ENCODE results near the gene CDCA8. TPM values are rescaled to one million over a fixed set of nuclear protein-coding genes. Genes with fewer than 3 reads are reported as not detected.

CDCA8 gene
- total and polyA plus RNA-seq, 2 of the 13 experiments (the other 11 are each of a cell fraction or from before 2014, with no cell fraction given) = 24.1 to 38.6 TPM

- TF ChIP-seq ZNF407 (CRISPR knock-in tag; IDR thresholded peaks at IDR 0.05; ENCODE audit: not compliant biosample characterization) (no peak), TBP (CRISPR knock-in tag; IDR thresholded peaks at IDR 0.05) (no peak), SOX6 (IDR thresholded peaks at IDR 0.05) (no peak), SOX6 (CRISPR knock-in tag; IDR thresholded peaks at IDR 0.05) (0 out of 2 replicates have a peak, but pooled peaks have one; percentile 7), HCFC1 (IDR thresholded peaks at IDR 0.05; ENCODE audit: low read depth, low read length) (no peak), TBX3 (IDR thresholded peaks at IDR 0.05; ENCODE audit: borderline replicate concordance) (no peak), THRA (CRISPR knock-in tag; IDR thresholded peaks at IDR 0.05; ENCODE audit: borderline replicate concordance) (no peak), ZNF598 (CRISPR knock-in tag; IDR thresholded peaks at IDR 0.05; ENCODE audit: borderline replicate concordance) (no peak), HIVEP1 (CRISPR knock-in tag; IDR thresholded peaks at IDR 0.05) (peak; percentile 74; the same call in 1 of the 2 replicates), ZBTB38 (CRISPR knock-in tag; IDR thresholded peaks at IDR 0.05) (no peak)
- TF ChIP-seq, protein P1, sequence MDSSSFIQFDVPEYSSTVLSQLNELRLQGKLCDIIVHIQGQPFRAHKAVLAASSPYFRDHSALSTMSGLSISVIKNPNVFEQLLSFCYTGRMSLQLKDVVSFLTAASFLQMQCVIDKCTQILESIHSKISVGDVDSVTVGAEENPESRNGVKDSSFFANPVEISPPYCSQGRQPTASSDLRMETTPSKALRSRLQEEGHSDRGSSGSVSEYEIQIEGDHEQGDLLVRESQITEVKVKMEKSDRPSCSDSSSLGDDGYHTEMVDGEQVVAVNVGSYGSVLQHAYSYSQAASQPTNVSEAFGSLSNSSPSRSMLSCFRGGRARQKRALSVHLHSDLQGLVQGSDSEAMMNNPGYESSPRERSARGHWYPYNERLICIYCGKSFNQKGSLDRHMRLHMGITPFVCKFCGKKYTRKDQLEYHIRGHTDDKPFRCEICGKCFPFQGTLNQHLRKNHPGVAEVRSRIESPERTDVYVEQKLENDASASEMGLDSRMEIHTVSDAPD (CRISPR knock-in tag; IDR thresholded peaks at IDR 0.05) = 0 out of 2 replicates have a peak, but pooled peaks have one; percentile 49
Observed at GRCh38 chr1:37718181-37718900, 26.0 kb downstream of the CDCA8 start (continued).

Measured in HepG2 (cell line).